Measurements from ENCODE around the gene KIF18B.
A peak's percentile ranks its signal among the peaks of the same experiment; 100 is the strongest.

- peak in 2 of 4 experiments; percentile 7 to 17 for TF ChIP-seq CTCF (IDR thresholded peaks at IDR 0.05)
- TF ChIP-seq POLR2A (IDR thresholded peaks at IDR 0.05), result no peak
These were observed 48.3 kb downstream of the KIF18B start, which contains the start of gene EFTUD2 for GRCh38 chr17:44899074-44899782.

Data from sigmoid colon (tissue), 3 donors.